Nephron progenitor cell (in vitro differentiated cells): Measurements from ENCODE around the gene DOK3.

Experiments
- DNase-seq: peaks from one replicate; pipeline ENCODE4 v3.0.0; 2021
- H3K27ac Mint-ChIP-seq: 2 replicates; pipeline ENCODE4 v1.8.0; 2021; ENCODE audit warnings: mild to moderate bottlenecking, moderate library complexity, mixed read lengths
- H3K27me3 Mint-ChIP-seq: 2 replicates; pipeline ENCODE4 v1.8.0; 2021; ENCODE audit warnings: mild to moderate bottlenecking, low read depth, mixed read lengths; ENCODE audit not compliant: poor library complexity
- H3K36me3 Mint-ChIP-seq: 2 replicates; pipeline ENCODE4 v1.8.0; 2021; ENCODE audit warnings: low read depth, mixed read lengths
- H3K4me1 Mint-ChIP-seq: 2 replicates; pipeline ENCODE4 v1.8.0; 2021; ENCODE audit warnings: mixed read lengths
- H3K4me3 Mint-ChIP-seq: 2 replicates; pipeline ENCODE4 v1.8.0; 2021; ENCODE audit warnings: mild to moderate bottlenecking, moderate library complexity, mixed read lengths
- H3K9me3 Mint-ChIP-seq: 2 replicates; pipeline ENCODE4 v1.8.0; 2021; ENCODE audit warnings: mild to moderate bottlenecking, moderate library complexity, mixed read lengths
- CTCF ChIP-seq: fragments of 200-600 bp; sonication (generic); IDR thresholded peaks from 2 replicates; pipeline ENCODE4 v1.5.0; 2021; ENCODE audit warnings: antibody characterized with exemption

DOK3 gene

GRCh38 chr5:177462021-177462670 is 47.5 kb downstream of the DOK3 start:
- H3K4me3 Mint-ChIP-seq = no peak overlapping the region
- TF ChIP-seq CTCF = no peak
- no peaks in the 10 kb centered on the region for H3K27me3 Mint-ChIP-seq
- H3K4me1 Mint-ChIP-seq = peaks cover 10% of the 10 kb centered on the region
- peaks cover 22% of the 10 kb centered on the region for H3K9me3 Mint-ChIP-seq
- H3K36me3 Mint-ChIP-seq = peaks cover 58% of the 10 kb centered on the region
- peak overlapping the region; percentile 43 for H3K27ac Mint-ChIP-seq
- DNase-seq = no peak

GRCh38 chr5:177459819-177460628 is 49.6 kb downstream of the DOK3 start:
- Mint-ChIP-seq H3K27me3 (no peaks in the 10 kb centered on the region), H3K36me3 (peaks cover 45% of the 10 kb centered on the region), H3K4me1 (peaks cover 22% of the 10 kb centered on the region), H3K9me3 (peaks cover under 1% of the 10 kb centered on the region), H3K4me3 (no peak overlapping the region), H3K27ac (peak overlapping the region; percentile 86)
- DNase-seq = no peak
- TF ChIP-seq CTCF = no peak

DNA sequence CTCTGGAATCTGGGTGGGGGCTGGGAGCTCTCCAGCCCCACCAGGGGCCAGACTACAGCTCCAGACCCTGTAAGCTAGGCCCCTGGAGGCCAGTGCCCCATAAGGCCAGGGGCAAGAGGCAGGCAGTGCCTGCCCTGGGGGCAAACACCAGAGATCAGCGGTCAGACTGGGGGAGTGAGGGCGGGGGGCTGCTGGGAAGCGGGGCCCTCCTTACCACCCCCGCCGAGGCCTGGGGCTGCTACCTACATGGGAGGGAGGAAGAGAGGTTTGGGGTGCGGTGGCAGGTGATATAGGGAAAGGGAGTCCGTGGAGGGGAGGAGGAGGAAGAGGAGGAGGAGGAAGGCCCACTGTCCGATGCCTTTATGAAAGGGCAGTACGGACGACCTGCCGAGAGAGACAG is 50.3 kb downstream of the DOK3 start:
- peaks cover 22% of the 10 kb centered on the region for H3K4me1 Mint-ChIP-seq
- DNase-seq = no peak
- H3K27me3 Mint-ChIP-seq = no peaks in the 10 kb centered on the region
- H3K9me3 Mint-ChIP-seq = no peaks in the 10 kb centered on the region
- peak overlapping the region; percentile 51 for H3K27ac Mint-ChIP-seq
- peaks cover 38% of the 10 kb centered on the region for H3K36me3 Mint-ChIP-seq
- H3K4me3 Mint-ChIP-seq = no peak overlapping the region
- no peak for TF ChIP-seq CTCF

DNA sequence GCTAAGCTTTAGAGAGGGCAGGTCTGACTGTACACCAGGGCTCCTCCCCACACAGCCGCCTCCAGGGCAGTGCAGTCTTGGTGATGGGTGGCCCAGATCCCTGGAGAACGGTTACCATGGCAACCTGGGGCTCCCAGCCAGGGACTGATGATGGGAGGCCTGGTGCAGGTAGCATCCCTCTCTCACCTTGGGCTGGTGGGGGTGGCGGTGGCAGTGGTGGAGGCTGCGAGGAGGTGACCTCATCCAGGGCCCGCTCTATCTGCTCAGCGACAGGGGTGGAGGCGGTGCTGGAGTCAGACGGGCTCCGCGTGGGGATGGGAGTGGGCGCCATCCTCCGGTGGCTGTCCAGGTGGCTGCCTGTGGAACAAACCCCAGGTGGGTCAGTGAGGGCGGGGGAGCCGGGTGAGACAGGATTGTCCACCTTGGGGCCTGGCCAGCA is 50.7 kb downstream of the DOK3 start:
- H3K9me3 Mint-ChIP-seq = no peaks in the 10 kb centered on the region
- no peak overlapping the region for H3K27ac Mint-ChIP-seq
- peak; percentile 34 for DNase-seq
- H3K4me1 Mint-ChIP-seq = peaks cover 22% of the 10 kb centered on the region
- no peak for TF ChIP-seq CTCF
- H3K36me3 Mint-ChIP-seq = peaks cover 38% of the 10 kb centered on the region
- H3K27me3 Mint-ChIP-seq = peaks cover 2% of the 10 kb centered on the region
- H3K4me3 Mint-ChIP-seq = no peak overlapping the region

- H3K4me1 Mint-ChIP-seq = peaks cover 31% of the 10 kb centered on the region
- H3K36me3 Mint-ChIP-seq = peaks cover 30% of the 10 kb centered on the region
- H3K9me3 Mint-ChIP-seq = no peaks in the 10 kb centered on the region
- H3K27ac Mint-ChIP-seq = no peak overlapping the region
- no peak for TF ChIP-seq CTCF
- peaks cover 4% of the 10 kb centered on the region for H3K27me3 Mint-ChIP-seq
- no peak for DNase-seq
- no peak overlapping the region for H3K4me3 Mint-ChIP-seq
Observed at GRCh38 chr5:177457852-177458681, 51.6 kb downstream of the DOK3 start.
